Adrenal gland (tissue), 12 donors: Measurements from ENCODE around the gene KIF26B. TPM values are rescaled to one million over a fixed set of nuclear protein-coding genes. Genes with fewer than 3 reads are reported as not detected.
"Not testable (repeated sequence)": the region's sequence is repeated elsewhere in the genome, so short reads cannot be mapped to it uniquely, and the experiment has no call there.

Source experiments
- DNase-seq, 7 donors: peaks; one replicate each; pipeline ENCODE4 v3.0.0-alpha.2; 2019 to 2020
- H3K27ac ChIP-seq, 5 donors: fragments of 200-600 bp; sonication (generic) in 4 of 5; 1 replicate in 3 of 5; 2 replicates in 2 of 5; pipeline versions ENCODE4 v1.5.1 to v1.8.0; 2016 to 2020; ENCODE audit warnings: mild to moderate bottlenecking in 1 of 5
- H3K27me3 ChIP-seq: fragments of 200-600 bp; 2 replicates; pipeline ENCODE4 v1.8.0; 2021
- H3K36me3 ChIP-seq, 2 donors: fragments of 200-600 bp; replicated peaks in 1 of 2; 1 replicate in 1 of 2; 2 replicates in 1 of 2; pipeline versions ENCODE4 v1.5.1 to v1.8.0; 2018 to 2022
- H3K4me1 ChIP-seq, 2 donors: fragments of 200-600 bp; replicated peaks in 1 of 2; 1 replicate in 1 of 2; 2 replicates in 1 of 2; pipeline versions ENCODE4 v1.5.1 to v1.8.0; 2018 to 2021
- H3K4me3 ChIP-seq, 4 donors: fragments of 200-600 bp; sonication (generic) in 3 of 4; one replicate each; pipeline ENCODE4 v1.5.1; 2016 to 2018
- H3K9me3 ChIP-seq, 3 donors: fragments of 200-600 bp; sonication (generic) in 1 of 3; replicated peaks in 1 of 3; 1 replicate in 2 of 3; 2 replicates in 1 of 3; pipeline versions ENCODE4 v1.5.1 to v1.8.0; 2016 to 2021
- POLR2A ChIP-seq, 2 donors: fragments of 450-650 bp; IDR thresholded peaks; one replicate each; pipeline ENCODE4 v1.6.1; 2017; ENCODE audit warnings: antibody characterized with exemption in 2 of 2, mild to moderate bottlenecking in 2 of 2, moderate library complexity in 1 of 2
- WGBS, 4 donors: extraction: QIAGEN DNeasy Blood & Tissue Kit in 2 of 4; methylation state at CpG; one replicate each; pipeline versions ENCODE4 v1.1.5 to v1.1.7; 2013 to 2017; 5-methylcytosine and 5-hydroxymethylcytosine counted together
- intact Hi-C, 2 donors: fragments of 100-400 bp; cut with DNase I; formaldehyde crosslinking; loops; one replicate each; pipeline versions ENCODE4 v1.14.1 to v1.15.0; 2022 to 2023
- polyA plus RNA-seq, 3 donors: library from polyadenylated mRNA; stranded (reverse); fragments of 200-250 nt in 2 of 3; fragments of 350-450 nt in 1 of 3; fragmentation: Illumina TruSeq in 1 of 3; extraction: RNeasy Lipid Tissue Mini Kit (QIAGEN cat#74804) in 1 of 3; gene quantifications; one replicate each; pipeline ENCODE4 v1.2.3, GENCODE V29; 2013 to 2014
- total RNA-seq, 9 donors: library from RNA; depleted of rRNA in 4 of 9; stranded (reverse); fragments of >200 nt in 4 of 9; fragments of 120-200 nt in 1 of 9; fragmentation: NEBNext Ultra II Directional in 1 of 9; extraction: Animal tissue kit (Norgen Biotek cat#: 25700) in 1 of 9; gene quantifications; one replicate each; pipeline versions ENCODE4 v1.1.0 to v1.2.4, GENCODE V29; 2013 to 2023
- TF ChIP-seq, protein P1 (sequence below), 6 experiments: fragments of 450-650 bp in 4 of 6; fragments of 200-600 bp in 2 of 6; sonication (generic) in 1 of 6; IDR thresholded peaks; 1 replicate in 5 of 6; 2 replicates in 1 of 6; pipeline versions ENCODE4 v1.5.1 to v1.8.0; 2016 to 2021; ENCODE audit warnings: antibody characterized with exemption in 6 of 6, mild to moderate bottlenecking in 2 of 6, moderate library complexity in 1 of 6
- donor health status: healthy with polysubstance abuse.
- donor health status: Bipolar disorder and iron deficiency.
- donor health status: DM: yes; HTN: yes; CAD: no.
- donor health status: DM: no; HTN: no; CAD: no.
- donor health status: DM: no; HTN: no; CAD: no.
- donor health status: DM: yes; HTN: yes; CAD: no.

Gene KIF26B
- total and polyA plus RNA-seq, 12 donors: 0.20 to 4.6 (median 2.6) TPM

DNA sequence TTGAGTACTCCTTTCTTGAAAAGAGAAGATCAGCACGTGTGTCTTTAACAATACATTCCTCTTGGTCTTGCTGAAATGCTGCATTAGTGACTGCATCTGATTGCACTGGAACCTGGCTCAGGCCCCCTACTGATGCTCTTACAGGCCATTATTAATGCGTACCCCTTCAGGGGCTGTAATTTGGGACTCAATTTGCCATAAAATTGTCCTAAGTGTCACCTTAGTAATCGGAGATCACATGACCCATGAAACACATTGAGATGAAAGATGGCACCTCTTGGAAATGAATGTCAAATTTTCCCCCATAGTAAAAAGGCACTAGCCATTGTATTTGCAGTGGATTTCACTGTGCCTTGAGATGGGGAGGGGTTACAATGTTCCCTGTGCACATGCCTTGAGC is 563.3 kb downstream of the KIF26B start:
- WGBS, 4 donors: 72 to 86% (median 78%) methylated on average over 3 of the region's 3 CpGs
- Histone ChIP-seq H3K27me3 (no peaks in the 10 kb centered on the region), H3K4me1 (no peaks in the 10 kb centered on the region), H3K27ac (no peak overlapping the region), H3K9me3 (no peaks in the 10 kb centered on the region), H3K4me3 (no peak overlapping the region), H3K36me3 (no peaks in the 10 kb centered on the region)
- intact Hi-C loops: no loop called here
- DNase-seq: no peak
- TF ChIP-seq POLR2A (IDR thresholded peaks at IDR 0.05): no peak
- TF ChIP-seq, protein P1, sequence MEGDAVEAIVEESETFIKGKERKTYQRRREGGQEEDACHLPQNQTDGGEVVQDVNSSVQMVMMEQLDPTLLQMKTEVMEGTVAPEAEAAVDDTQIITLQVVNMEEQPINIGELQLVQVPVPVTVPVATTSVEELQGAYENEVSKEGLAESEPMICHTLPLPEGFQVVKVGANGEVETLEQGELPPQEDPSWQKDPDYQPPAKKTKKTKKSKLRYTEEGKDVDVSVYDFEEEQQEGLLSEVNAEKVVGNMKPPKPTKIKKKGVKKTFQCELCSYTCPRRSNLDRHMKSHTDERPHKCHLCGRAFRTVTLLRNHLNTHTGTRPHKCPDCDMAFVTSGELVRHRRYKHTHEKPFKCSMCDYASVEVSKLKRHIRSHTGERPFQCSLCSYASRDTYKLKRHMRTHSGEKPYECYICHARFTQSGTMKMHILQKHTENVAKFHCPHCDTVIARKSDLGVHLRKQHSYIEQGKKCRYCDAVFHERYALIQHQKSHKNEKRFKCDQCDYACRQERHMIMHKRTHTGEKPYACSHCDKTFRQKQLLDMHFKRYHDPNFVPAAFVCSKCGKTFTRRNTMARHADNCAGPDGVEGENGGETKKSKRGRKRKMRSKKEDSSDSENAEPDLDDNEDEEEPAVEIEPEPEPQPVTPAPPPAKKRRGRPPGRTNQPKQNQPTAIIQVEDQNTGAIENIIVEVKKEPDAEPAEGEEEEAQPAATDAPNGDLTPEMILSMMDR (IDR thresholded peaks at IDR 0.05): no peak

DNA sequence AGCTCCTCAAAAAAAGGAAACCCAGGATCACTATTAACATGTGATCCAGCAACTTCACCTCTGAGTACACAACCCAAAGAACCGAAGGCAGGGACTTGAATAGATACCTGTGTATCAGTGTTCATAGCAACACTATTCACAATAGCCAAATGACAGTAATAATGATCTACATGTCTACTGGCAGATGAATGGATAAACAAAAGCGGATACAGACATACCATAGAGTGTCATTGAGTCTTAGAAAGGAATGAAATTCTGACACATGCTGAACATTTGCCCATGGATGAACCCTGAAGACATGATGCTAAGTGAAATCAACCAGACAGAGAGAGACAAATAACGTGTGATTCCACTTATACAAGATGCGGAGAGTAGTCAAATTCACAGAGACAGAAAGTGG is 564.2 kb downstream of the KIF26B start:
- H3K27me3 ChIP-seq: no peaks in the 10 kb centered on the region
- no peaks in the 10 kb centered on the region for H3K36me3 ChIP-seq
- DNase-seq: no peak
- TF ChIP-seq, protein P1 (IDR thresholded peaks at IDR 0.05): no peak
- TF ChIP-seq POLR2A (IDR thresholded peaks at IDR 0.05): no peak
- WGBS, 4 donors: 93 to 95% (median 94%) methylated on average over 4 of the region's 4 CpGs
- intact Hi-C loops: no loop called here
- no peak overlapping the region for H3K27ac ChIP-seq
- H3K9me3 ChIP-seq: no peaks in the 10 kb centered on the region
- H3K4me3 ChIP-seq: no peak overlapping the region
- no peaks in the 10 kb centered on the region for H3K4me1 ChIP-seq

DNA sequence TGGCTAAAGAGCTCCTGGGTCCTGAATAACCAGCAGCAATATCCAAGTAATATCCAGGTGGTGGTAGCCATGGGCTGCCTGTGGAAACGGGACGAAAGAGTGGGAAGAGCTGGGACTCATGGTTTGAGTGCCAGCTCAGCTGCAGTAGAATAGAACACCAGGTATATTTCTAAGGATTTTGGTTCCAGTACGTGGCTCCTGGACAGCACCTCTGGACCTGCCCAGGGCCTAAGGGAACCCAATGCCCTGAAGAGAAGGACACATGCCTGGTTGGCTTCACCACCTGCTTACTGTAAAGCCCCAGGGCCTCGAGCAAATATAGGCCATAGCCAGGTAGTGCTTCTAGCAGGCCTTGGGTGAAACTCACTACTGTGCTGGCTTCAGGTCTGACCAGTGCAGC is 566.7 kb downstream of the KIF26B start:
- TF ChIP-seq, protein P1 (IDR thresholded peaks at IDR 0.05): no peak
- TF ChIP-seq POLR2A (IDR thresholded peaks at IDR 0.05): no peak
- Histone ChIP-seq H3K9me3 (no peaks in the 10 kb centered on the region), H3K36me3 (no peaks in the 10 kb centered on the region), H3K4me3 (no peak overlapping the region), H3K27me3 (no peaks in the 10 kb centered on the region), H3K27ac (no peak overlapping the region), H3K4me1 (no peaks in the 10 kb centered on the region)
- no peak for DNase-seq
- 74 to 90% (median 81%) methylated on average over 4 of the region's 4 CpGs for WGBS, 4 donors
- intact Hi-C loops: no loop called here

DNA sequence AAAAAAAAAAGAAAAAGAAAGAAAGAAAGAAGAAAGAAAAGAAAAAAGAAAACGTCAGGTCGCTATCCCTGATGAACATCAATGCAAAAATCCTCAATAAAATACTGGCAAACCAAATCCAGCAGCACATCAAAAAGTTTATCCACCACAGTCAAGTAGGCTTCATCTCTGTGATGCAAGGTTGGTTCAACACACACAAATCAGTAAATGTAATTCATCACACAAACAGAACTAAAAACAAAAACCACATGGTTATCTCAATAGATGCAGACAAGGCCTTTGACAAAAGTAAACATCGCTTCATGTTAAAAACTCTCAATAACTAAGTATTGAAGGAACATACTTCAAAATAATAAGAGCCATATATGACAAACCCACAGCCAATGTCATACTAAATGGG is 573.2 kb downstream of the KIF26B start:
- 91 to 99% (median 94%) methylated on average over 3 of the region's 3 CpGs for WGBS, 4 donors
- H3K9me3 ChIP-seq, intact Hi-C loops, H3K4me3 ChIP-seq, H3K4me1 ChIP-seq, H3K27me3 ChIP-seq, H3K36me3 ChIP-seq, H3K27ac ChIP-seq, DNase-seq: not testable (repeated sequence)

DNA sequence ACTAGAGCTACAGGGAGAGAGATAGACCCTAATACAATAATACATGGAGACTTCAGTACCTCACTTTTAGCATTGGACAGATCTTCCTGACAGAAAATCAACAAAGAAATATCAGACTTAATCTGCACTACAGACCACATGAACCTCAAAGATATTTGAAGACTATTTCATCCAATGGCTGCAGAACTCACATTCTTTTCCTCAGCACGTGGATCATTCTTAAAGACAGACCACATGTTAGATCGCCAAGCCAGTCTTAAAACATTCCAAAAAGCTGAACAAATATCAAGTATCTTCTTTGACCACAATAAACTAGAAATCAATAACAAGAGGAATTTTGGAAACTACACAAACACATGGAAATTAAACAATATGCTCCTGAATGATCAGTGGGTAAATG is 576.0 kb downstream of the KIF26B start:
- intact Hi-C loops: no loop called here
- H3K27ac ChIP-seq: no peak overlapping the region
- no peaks in the 10 kb centered on the region for H3K9me3 ChIP-seq
- DNase-seq: no peak
- no peaks in the 10 kb centered on the region for H3K36me3 ChIP-seq
- no peak for TF ChIP-seq POLR2A (IDR thresholded peaks at IDR 0.05)
- no peaks in the 10 kb centered on the region for H3K4me1 ChIP-seq
- H3K27me3 ChIP-seq: no peaks in the 10 kb centered on the region
- 77 to 87% (median 84%) methylated on average over 2 of the region's 2 CpGs for WGBS, 4 donors
- H3K4me3 ChIP-seq: no peak overlapping the region

DNA sequence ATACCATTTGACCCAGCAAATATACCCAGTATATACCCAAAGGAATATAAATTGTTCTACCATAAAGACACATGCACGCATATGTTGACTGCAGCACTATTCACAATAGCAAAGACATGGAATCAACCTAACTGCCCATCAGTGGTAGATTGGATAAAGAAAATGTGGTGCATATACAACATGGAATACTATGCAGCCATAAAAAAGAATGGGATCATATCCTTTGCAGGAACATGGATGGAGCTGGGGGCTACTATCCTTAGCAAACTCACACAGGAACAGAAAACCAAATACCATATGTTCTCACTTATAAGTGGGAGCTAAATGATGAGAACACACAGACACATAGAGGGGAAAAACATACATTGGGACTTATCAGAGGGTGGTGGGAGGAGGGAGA is 585.6 kb downstream of the KIF26B start:
- H3K27me3 ChIP-seq, intact Hi-C loops, H3K36me3 ChIP-seq, H3K4me3 ChIP-seq, H3K27ac ChIP-seq, H3K9me3 ChIP-seq, H3K4me1 ChIP-seq, DNase-seq: not testable (repeated sequence)
- WGBS, 4 donors: 83 to 96% (median 91%) methylated on average over 1 of the region's 1 CpG
